HUES48 (cell line): Measurements from ENCODE around the gene ADH1B.
"Not testable (repeated sequence)": the region's sequence is repeated elsewhere in the genome, so short reads cannot be mapped to it uniquely, and the experiment has no call there.

Source experiments
- H3K27ac ChIP-seq: one replicate; pipeline ENCODE4 v1.7.0; 2013; ENCODE audit warnings: low read depth, low read length, inconsistent platforms
- H3K27me3 ChIP-seq: 2 replicates; pipeline ENCODE4 v1.6.1; 2013; ENCODE audit warnings: mild to moderate bottlenecking, low read length; ENCODE audit not compliant: control insufficient read depth, insufficient read depth
- H3K36me3 ChIP-seq: 2 replicates; pipeline ENCODE4 v1.6.1; 2013; ENCODE audit warnings: low read length; ENCODE audit not compliant: control insufficient read depth, insufficient read depth
- H3K4me1 ChIP-seq: 2 replicates; pipeline ENCODE4 v1.6.1; 2013; ENCODE audit warnings: mild to moderate bottlenecking, low read length; ENCODE audit not compliant: control insufficient read depth, insufficient read depth
- H3K4me3 ChIP-seq: 2 replicates; pipeline ENCODE4 v1.5.1; 2013; ENCODE audit warnings: mild to moderate bottlenecking, low read depth, low read length
- H3K9ac ChIP-seq: 2 replicates; pipeline ENCODE4 v1.6.1; 2013; ENCODE audit warnings: mild to moderate bottlenecking, low read depth, low read length, moderate library complexity
- H3K9me3 ChIP-seq: 2 replicates; pipeline ENCODE4 v1.6.1; 2013; ENCODE audit warnings: low read length; ENCODE audit not compliant: control insufficient read depth, insufficient read depth

The ADH1B gene

DNA sequence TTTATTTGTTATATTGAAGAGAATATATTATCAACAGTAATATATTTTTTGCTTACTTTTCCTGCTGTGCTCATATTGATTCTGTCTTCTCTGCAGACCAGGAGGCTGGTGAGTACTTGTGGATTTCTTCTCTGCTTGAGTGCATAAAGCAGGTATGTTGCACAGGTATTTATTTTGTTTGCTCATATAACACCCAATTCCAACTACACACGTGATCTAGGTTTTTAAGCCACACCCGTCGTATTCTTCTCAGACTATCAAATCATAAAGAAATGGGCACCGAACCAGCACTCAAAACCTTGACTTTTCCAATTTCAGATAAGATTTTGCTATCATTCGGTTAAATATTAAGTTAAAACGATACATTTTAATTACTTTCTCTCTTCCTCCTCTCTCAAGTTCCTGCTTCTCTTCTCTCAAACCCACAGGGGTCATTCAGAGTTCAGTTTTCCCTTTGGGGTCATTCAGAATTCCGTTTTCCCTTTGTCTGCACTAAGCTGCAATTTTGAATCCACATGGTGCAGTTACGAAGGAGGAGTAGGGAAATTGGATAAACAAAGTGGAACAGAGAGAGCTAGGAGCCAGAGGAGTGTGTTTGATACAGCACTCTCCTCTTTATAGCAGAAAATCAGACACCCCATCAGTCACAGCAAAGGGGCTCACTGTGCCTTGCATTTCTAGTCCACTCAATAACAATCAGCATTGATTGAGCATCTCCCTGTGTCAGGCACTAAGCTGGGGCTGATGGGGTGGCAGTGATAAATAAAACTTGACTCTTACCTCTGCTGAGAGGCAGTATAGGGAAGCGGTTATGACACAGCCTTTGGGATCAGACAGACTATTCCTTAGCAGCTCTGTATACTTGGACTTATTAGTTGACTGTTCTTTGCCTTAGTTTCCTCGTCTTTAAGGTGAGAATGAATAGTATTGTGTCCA lies 31.7 kb upstream of the ADH1B start, which contains the start of gene ADH1C:
ADH1C (minus strand) TSS at position 145 of the 936 bp plus-strand sequence; CDS start at position 74, 71 bp downstream.
- Histone ChIP-seq H3K4me1 (no peaks in the 10 kb centered on the region), H3K27me3 (no peaks in the 10 kb centered on the region), H3K4me3 (no peak within 1 kb of the TSS), H3K36me3 (no peaks in the 10 kb centered on the region), H3K9ac (no peak within 1 kb of the TSS), H3K9me3 (no peaks in the 10 kb centered on the region), H3K27ac (no peak within 1 kb of the TSS)

DNA sequence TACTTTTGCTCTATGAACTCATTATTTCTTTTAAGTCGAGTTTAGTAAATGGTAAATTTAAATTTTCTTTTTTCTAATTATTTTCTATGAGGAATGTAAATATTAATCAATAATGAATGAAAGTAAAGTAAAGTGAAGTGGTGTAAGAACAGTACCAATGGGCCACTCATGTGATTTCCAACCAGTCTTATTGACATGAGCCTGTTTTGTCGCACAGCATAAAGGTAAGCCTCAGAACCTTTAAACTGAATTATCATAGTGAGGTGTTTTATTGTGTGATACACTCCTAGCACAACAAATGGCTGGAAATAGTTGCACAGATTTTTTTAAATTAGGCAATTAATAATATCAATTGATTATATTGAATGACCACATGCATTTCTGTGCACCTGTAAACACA lies 30.3 kb upstream of the ADH1B start:
- Histone ChIP-seq H3K36me3 (no peaks in the 10 kb centered on the region), H3K27me3 (no peaks in the 10 kb centered on the region), H3K9ac (no peak overlapping the region), H3K4me1 (no peaks in the 10 kb centered on the region), H3K4me3 (no peak overlapping the region), H3K9me3 (no peaks in the 10 kb centered on the region), H3K27ac (no peak overlapping the region)

DNA sequence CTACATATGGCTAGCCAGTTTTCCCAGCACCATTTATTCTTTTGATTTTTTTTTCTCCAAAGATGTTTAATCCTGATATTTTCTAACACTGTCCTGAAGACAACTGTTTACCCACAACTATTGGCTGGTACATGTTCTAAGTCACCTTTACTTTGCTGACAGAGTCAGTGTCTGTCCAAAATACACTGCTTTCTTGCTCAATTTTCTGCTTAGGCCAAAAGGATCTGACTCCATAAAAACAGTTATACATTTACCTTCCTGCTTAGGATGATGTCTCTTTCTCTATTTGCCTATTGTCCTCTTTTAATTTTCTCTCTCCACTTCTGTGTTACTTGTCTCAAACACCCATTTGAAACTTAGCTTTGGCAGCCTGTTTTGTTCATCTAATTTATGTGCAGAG lies 28.1 kb upstream of the ADH1B start:
- Histone ChIP-seq H3K36me3 (no peaks in the 10 kb centered on the region), H3K27ac (no peak overlapping the region), H3K9me3 (no peaks in the 10 kb centered on the region), H3K4me1 (no peaks in the 10 kb centered on the region), H3K9ac (no peak overlapping the region), H3K4me3 (no peak overlapping the region), H3K27me3 (no peaks in the 10 kb centered on the region)

DNA sequence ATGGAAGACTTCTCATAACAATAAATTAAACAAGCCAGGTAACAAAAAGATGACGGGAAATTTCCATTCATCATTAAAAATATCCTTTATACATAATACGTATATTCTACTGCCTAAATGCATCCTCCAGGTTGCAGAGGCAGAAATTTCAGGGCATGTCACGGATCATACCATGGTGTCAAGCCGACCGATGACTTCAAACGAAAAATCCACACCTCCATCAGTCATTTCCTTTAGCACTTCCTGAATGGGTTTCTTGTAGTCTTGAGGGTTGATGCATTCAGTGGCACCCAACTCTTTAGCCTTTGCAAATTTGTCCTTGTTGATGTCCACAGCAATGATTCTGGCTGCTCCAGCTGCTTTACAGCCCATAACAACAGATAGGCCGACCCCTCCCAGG lies 21.4 kb upstream of the ADH1B start:
- not testable (repeated sequence) for H3K4me3 ChIP-seq, H3K9ac ChIP-seq, H3K27me3 ChIP-seq, H3K4me1 ChIP-seq, H3K27ac ChIP-seq, H3K9me3 ChIP-seq, H3K36me3 ChIP-seq

DNA sequence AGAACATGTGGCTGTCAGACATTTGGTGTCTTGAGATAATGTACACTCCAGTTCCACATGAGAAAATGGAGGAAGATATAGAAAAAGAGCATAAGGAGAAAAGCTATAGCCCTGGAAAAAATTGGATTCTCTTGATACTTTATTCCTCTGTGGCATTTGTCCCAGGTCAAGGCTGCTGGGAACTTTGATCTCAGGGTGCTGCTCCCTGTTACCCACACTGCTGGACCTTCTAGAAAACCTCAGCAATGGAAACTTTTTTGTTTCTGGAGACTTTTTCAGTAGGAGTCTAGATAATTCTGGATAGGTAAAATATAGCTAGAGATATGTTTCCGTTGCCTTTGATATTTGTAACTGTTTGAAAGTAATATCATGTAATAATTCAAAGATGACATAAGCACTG lies 20.2 kb upstream of the ADH1B start:
- Histone ChIP-seq H3K36me3 (no peaks in the 10 kb centered on the region), H3K9me3 (no peaks in the 10 kb centered on the region), H3K9ac (no peak overlapping the region), H3K4me1 (no peaks in the 10 kb centered on the region), H3K4me3 (no peak overlapping the region), H3K27me3 (no peaks in the 10 kb centered on the region), H3K27ac (no peak overlapping the region)

DNA sequence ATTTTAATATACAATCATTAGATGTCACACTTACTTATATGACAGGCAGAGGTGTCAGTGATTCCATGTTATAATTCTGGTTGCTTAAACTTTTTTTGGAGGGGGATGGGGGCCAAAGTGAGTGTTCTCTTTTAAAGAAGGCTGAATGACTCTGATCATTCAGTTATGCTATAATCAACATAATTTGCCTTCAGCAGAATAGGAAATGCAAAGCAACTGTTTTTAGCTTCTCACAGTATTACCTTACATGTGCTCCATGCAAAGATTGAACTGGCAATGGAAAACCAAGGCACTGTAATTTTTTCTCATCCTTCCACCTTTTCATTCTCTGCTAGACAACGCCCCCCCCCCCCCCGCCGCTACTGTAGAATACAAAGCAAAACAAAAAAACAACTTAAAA lies 18.0 kb upstream of the ADH1B start:
- H3K36me3 ChIP-seq = no peaks in the 10 kb centered on the region
- no peak overlapping the region for H3K27ac ChIP-seq
- H3K9me3 ChIP-seq = no peaks in the 10 kb centered on the region
- H3K4me3 ChIP-seq = no peak overlapping the region
- no peak overlapping the region for H3K9ac ChIP-seq
- H3K4me1 ChIP-seq = no peaks in the 10 kb centered on the region
- H3K27me3 ChIP-seq = no peaks in the 10 kb centered on the region

DNA sequence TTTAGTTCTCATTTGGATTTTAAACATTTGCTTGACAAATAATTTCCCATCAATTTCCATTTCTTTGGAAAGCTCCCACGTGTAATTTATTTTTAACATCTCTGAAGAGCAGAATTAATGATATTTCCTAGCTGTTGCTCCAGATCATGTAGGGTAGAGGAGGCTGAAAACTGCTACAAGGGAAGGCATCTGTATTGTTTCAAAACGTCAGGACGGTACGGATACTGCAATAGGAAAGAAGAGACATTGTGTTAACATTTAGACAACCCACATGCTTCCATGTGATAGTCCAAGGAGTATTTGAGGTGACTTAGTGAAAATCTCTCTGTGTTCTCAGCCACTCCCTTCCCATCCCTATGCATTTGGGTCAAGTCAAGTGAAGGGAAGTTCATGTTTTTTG lies 15.4 kb upstream of the ADH1B start:
- Histone ChIP-seq H3K9me3 (no peaks in the 10 kb centered on the region), H3K4me3 (no peak overlapping the region), H3K36me3 (no peaks in the 10 kb centered on the region), H3K4me1 (no peaks in the 10 kb centered on the region), H3K27me3 (no peaks in the 10 kb centered on the region), H3K27ac (no peak overlapping the region), H3K9ac (no peak overlapping the region)

DNA sequence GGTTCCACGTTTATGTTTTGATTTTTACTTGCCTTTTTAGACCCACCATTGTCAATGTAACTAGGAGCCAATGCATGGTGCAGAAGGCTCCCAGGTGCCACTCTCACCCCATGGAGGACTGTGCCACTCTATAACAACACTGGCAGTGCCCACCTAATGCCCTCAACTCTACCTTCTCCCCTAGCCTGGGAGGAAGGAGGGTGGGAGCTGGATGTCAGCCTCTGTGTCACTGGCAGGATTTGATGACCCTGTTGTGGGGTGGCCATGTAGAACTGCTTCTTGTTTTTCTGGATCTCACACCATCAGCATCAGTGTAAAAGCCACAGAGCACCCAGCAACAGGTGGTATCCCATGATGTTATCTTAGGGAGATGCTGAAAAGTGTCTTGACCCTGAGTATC lies 13.7 kb upstream of the ADH1B start:
- H3K36me3 ChIP-seq = no peaks in the 10 kb centered on the region
- no peak overlapping the region for H3K9ac ChIP-seq
- no peaks in the 10 kb centered on the region for H3K4me1 ChIP-seq
- H3K27ac ChIP-seq = no peak overlapping the region
- no peaks in the 10 kb centered on the region for H3K27me3 ChIP-seq
- H3K9me3 ChIP-seq = no peaks in the 10 kb centered on the region
- no peak overlapping the region for H3K4me3 ChIP-seq

DNA sequence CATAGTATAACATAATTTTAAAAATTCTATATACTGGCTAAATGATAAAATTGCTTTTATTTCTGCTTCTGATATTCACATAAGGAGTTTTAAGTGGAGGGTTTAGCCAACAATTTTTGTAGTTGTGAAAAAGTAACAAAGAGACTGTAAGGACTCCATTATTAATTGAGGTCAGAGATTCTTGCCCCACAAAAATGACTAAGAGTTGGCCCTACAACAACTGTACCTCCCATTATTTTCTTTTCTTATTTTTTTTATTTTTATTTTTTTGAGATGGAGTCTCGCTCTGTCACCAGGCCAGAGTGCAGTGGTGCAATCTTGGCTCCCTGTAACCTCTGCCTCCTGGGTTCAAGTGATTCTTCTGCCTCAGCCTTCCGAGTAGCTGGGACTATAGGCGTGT lies 9.4 kb upstream of the ADH1B start:
- Histone ChIP-seq H3K9ac (no peak overlapping the region), H3K4me3 (no peak overlapping the region), H3K9me3 (peaks cover 6% of the 10 kb centered on the region; the same call in 1 of the 2 replicates), H3K27ac (no peak overlapping the region), H3K27me3 (no peaks in the 10 kb centered on the region), H3K4me1 (no peaks in the 10 kb centered on the region), H3K36me3 (no peaks in the 10 kb centered on the region)

DNA sequence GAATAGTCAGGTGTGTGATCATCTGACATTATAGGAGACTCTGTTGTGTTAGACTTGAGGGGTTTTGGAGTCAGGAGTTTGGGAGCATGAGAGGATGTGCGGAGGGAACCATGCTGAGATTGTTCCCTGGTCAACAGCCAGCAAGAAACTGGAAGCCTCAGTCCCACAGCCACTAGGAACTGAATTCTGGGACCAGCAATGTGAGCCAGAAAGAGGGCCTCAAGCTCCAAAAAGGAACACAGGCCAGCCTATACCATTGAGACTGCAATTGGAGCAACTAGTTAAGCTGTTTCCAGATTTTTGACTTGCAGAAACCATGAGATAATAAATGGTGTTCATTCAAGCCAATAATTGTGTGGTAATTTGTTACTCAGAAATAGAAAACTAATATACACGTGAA lies 8.7 kb upstream of the ADH1B start:
- Histone ChIP-seq H3K9me3 (peaks cover 6% of the 10 kb centered on the region; the same call in 1 of the 2 replicates), H3K4me1 (no peaks in the 10 kb centered on the region), H3K9ac (no peak overlapping the region), H3K27ac (no peak overlapping the region), H3K27me3 (no peaks in the 10 kb centered on the region), H3K36me3 (no peaks in the 10 kb centered on the region), H3K4me3 (no peak overlapping the region)

DNA sequence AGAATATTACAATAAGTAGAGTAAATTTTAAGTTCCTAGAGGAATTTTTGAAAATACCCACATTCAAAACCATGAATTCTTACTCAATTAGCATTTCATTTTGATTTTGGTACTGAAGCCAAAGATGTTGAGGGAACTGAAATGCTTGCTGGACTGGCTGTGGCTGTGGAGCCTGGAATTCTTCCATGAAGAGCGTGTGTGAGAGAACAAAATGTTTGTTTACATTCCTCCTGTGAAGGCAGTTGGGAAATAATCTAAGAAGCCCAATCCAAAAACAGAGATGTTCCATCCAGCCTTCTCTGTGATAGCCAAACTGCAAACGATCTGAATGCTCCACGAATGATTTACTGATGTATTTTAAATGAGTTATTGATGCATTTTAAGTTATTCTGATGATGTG lies 3.8 kb upstream of the ADH1B start:
- no peak overlapping the region for H3K9ac ChIP-seq

More for the DNA sequence above, 3.8 kb upstream of the ADH1B start:
- Histone ChIP-seq H3K9me3 (peaks cover 6% of the 10 kb centered on the region; the same call in 1 of the 2 replicates), H3K4me1 (peaks cover 18% of the 10 kb centered on the region), H3K27me3 (no peaks in the 10 kb centered on the region), H3K36me3 (no peaks in the 10 kb centered on the region), H3K27ac (no peak overlapping the region), H3K4me3 (no peak overlapping the region)
